ENCODE results near the gene MCM3AP. TPM values are rescaled to one million over a fixed set of nuclear protein-coding genes. Genes with fewer than 3 reads are reported as not detected.

Gene MCM3AP
- total and polyA plus RNA-seq, 9 of the 15 experiments (the other 6 are each of a cell fraction or from before 2014, with no cell fraction given) = 6.5 to 179 (median 69.6) TPM

- BruUV-seq (replicated peaks) = no TSS peak
- Histone ChIP-seq H3K79me2 (ENCODE audit: control insufficient read depth, insufficient read depth, low read length) (no peaks in the 10 kb centered on the region), H3K9me3 (replicated peaks; ENCODE audit: control insufficient read depth, insufficient read depth, low read depth, low read length) (no peaks in the 10 kb centered on the region), H3K4me3 (no peak overlapping the region), H3K4me2 (ENCODE audit: insufficient read depth, low read length) (no peak overlapping the region), H2AFZ (ENCODE audit: low read depth, low read length) (no peak overlapping the region), H3K4me1 (replicated peaks in 1 of 2; ENCODE audit: control insufficient read depth in 2 of 2, insufficient read depth in 2 of 2, low read length in 2 of 2) (peaks cover 3 to 6% of the 10 kb centered on the region in 2 experiments; a peak in 1 of 5 replicates), H4K20me1 (replicated peaks; ENCODE audit: control insufficient read depth, insufficient read depth, low read length) (no peaks in the 10 kb centered on the region), H3K9ac (ENCODE audit: insufficient read depth in 1 of 2, low read depth in 2 of 2, low read length in 2 of 2) (no peak overlapping the region), H3K9me1 (ENCODE audit: control insufficient read depth, insufficient read depth, low read length) (no peaks in the 10 kb centered on the region), H3K27ac (ENCODE audit: extremely low read depth, low read depth, low read length) (no peak overlapping the region), H3K27me3 (ENCODE audit: control insufficient read depth in 2 of 2, insufficient read depth in 2 of 2, low read length in 2 of 2) (no peaks in the 10 kb centered on the region), H3K36me3 (ENCODE audit: control insufficient read depth, insufficient read depth, low read length) (peaks cover 66% of the 10 kb centered on the region)
- DNase-seq (ENCODE audit: extremely low read depth in 1 of 4, low spot score in 3 of 4) = peak in 2 of 4 experiments; percentile 21 to 68
- ChIA-PET CTCF (ENCODE audit: low intra/inter-chr PET ratio) (no interaction called here), POLR2A (no interaction called here)
- in situ Hi-C loops (cut with MboI) = no loop called here
- peak; percentile 95 for ATAC-seq
- FAIRE-seq = peak; percentile 81
- intact Hi-C loops (cut with micrococcal nuclease) = no loop called here
- WGBS (ENCODE audit: insufficient coverage, low coverage, missing lambda C conversion rate) = 35% methylated on average over 11 of the region's 11 CpGs
- TF ChIP-seq GATA2 (CRISPR knock-in tag; IDR thresholded peaks at IDR 0.05) = peak; percentile 88
- no peak for TF ChIP-seq KLF13 (tag; IDR thresholded peaks at IDR 0.05; ENCODE audit: borderline replicate concordance, low read depth)
- TF ChIP-seq ZFP36 (IDR thresholded peaks at IDR 0.05; ENCODE audit: low read depth, low read length, partially characterized antibody) = peak; percentile 63
- TF ChIP-seq CREM (IDR thresholded peaks at IDR 0.05; ENCODE audit: low read depth) = peak; percentile 87
- no peak for TF ChIP-seq ZNF347 (CRISPR knock-in tag; IDR thresholded peaks at IDR 0.05; ENCODE audit: low read depth)
- peak; percentile 76 for TF ChIP-seq JUND (IDR thresholded peaks at IDR 0.05; ENCODE audit: borderline replicate concordance, low read depth, low read length)
- TF ChIP-seq JUND (tag; IDR thresholded peaks at IDR 0.05; ENCODE audit: borderline replicate concordance, low read depth, low read length) = peak; percentile 67; the same call in 2 of the 3 replicates
- no peak for TF ChIP-seq TRIM28 (IDR thresholded peaks at IDR 0.05)
- TF ChIP-seq ZNF384 (IDR thresholded peaks at IDR 0.05; ENCODE audit: low read depth, low read length) = peak; percentile 61; the same call in 1 of the 2 replicates
- no peak for TF ChIP-seq FOSL1 (tag; conservative IDR thresholded peaks at IDR 0.05)
- no peak for TF ChIP-seq YY1 (IDR thresholded peaks at IDR 0.05; ENCODE audit: borderline replicate concordance in 1 of 3, control insufficient read depth in 1 of 3, extremely low read depth in 1 of 3, insufficient read depth in 3 of 3, insufficient read length in 1 of 3, insufficient replicate concordance in 2 of 3, low read depth in 1 of 3, low read length in 2 of 3)
- no peak for TF ChIP-seq NR2F6 (CRISPR knock-in tag; IDR thresholded peaks at IDR 0.05)
- no peak for TF ChIP-seq ZBTB17 (CRISPR knock-in tag; IDR thresholded peaks at IDR 0.05)
- TF ChIP-seq E2F3 (CRISPR knock-in tag; IDR thresholded peaks at IDR 0.05) = no peak
- TF ChIP-seq BCOR (IDR thresholded peaks at IDR 0.05) = 0 out of 2 replicates have a peak, but pooled peaks have one; percentile 12
- TF ChIP-seq RCOR1 (IDR thresholded peaks at IDR 0.05; ENCODE audit: borderline replicate concordance in 1 of 2, low read depth in 2 of 2, low read length in 2 of 2) = 0 out of 4 replicates have a peak, but pooled peaks of 1 of the 2 experiments have one; percentile 38
- TF ChIP-seq ATF7 (IDR thresholded peaks at IDR 0.05) = peak; percentile 69; the same call in 1 of the 2 replicates
- no peak for TF ChIP-seq ZNF165 (CRISPR knock-in tag; IDR thresholded peaks at IDR 0.05; ENCODE audit: borderline replicate concordance)
- TF ChIP-seq SMARCB1 (IDR thresholded peaks at IDR 0.05; ENCODE audit: insufficient read length, low read depth) = peak; percentile 40
- no peak for TF ChIP-seq FOXA3 (CRISPR knock-in tag; conservative IDR thresholded peaks at IDR 0.05 in 1 of 2, IDR thresholded peaks at IDR 0.05 in 1 of 2)
- TF ChIP-seq ZNF316 (IDR thresholded peaks at IDR 0.05) = no peak
- no peak for TF ChIP-seq PRMT5 (CRISPR knock-in tag; IDR thresholded peaks at IDR 0.05)
- TF ChIP-seq ZNF175 (CRISPR knock-in tag; IDR thresholded peaks at IDR 0.05; ENCODE audit: low read depth) = no peak
- peak; percentile 47; the same call in 1 of the 2 replicates for TF ChIP-seq JUN (IDR thresholded peaks at IDR 0.05; ENCODE audit: borderline replicate concordance, low read depth, low read length)
- TF ChIP-seq JUN (CRISPR knock-in tag; IDR thresholded peaks at IDR 0.05; ENCODE audit: borderline replicate concordance) = no peak
- TF ChIP-seq KLF1 (tag; IDR thresholded peaks at IDR 0.05) = peak; percentile 38; the same call in 1 of the 2 replicates
These were observed 19.5 kb upstream of the MCM3AP start for GRCh38 chr21:46304955-46305354.

Measured in K562 (cell line).